Ovary (tissue), 9 donors: ENCODE measurements around the gene ZFPL1. TPM values are rescaled to one million over a fixed set of nuclear protein-coding genes. Genes with fewer than 3 reads are reported as not detected.
A peak's percentile ranks its signal among the peaks of the same experiment; 100 is the strongest.

Experiments
- DNase-seq, 5 donors: peaks; one replicate each; pipeline ENCODE4 v3.0.0-alpha.2; 2019 to 2020
- H3K27ac ChIP-seq, 2 donors: fragments of 200-600 bp; one replicate each; pipeline versions ENCODE4 v1.5.1 to v1.8.0; 2019 to 2022
- H3K27me3 ChIP-seq: fragments of 200-600 bp; one replicate; pipeline ENCODE4 v1.8.0; 2022
- H3K36me3 ChIP-seq: fragments of 200-600 bp; sonication (generic); one replicate; pipeline ENCODE4 v1.5.1; 2019
- H3K4me1 ChIP-seq: one replicate; pipeline ENCODE4 v1.8.1; 2013; ENCODE audit warnings: mild to moderate bottlenecking, moderate library complexity; ENCODE audit not compliant: insufficient read depth
- H3K4me3 ChIP-seq: fragments of 200-600 bp; sonication (generic); one replicate; pipeline ENCODE4 v1.5.1; 2017
- H3K9me3 ChIP-seq, 2 donors: fragments of 200-600 bp in 1 of 2; sonication (generic) in 1 of 2; one replicate each; pipeline versions ENCODE4 v1.5.1 to v1.8.1; 2013 to 2019; ENCODE audit warnings: mild to moderate bottlenecking in 1 of 2, moderate library complexity in 1 of 2
- EP300 ChIP-seq: sonication (generic); formaldehyde crosslinking; IDR thresholded peaks from one replicate; pipeline ENCODE4 v1.6.1; 2017; ENCODE audit warnings: antibody characterized with exemption
- POLR2A ChIP-seq: fragments of 450-650 bp; IDR thresholded peaks from one replicate; pipeline ENCODE4 v1.6.1; 2017; ENCODE audit warnings: antibody characterized with exemption, mild to moderate bottlenecking, moderate library complexity
- WGBS, 3 donors: extraction: QIAGEN DNeasy Blood & Tissue Kit in 1 of 3; methylation state at CpG; one replicate each; pipeline versions ENCODE4 v1.1.5 to v1.1.7; 2013 to 2017; 5-methylcytosine and 5-hydroxymethylcytosine counted together
- intact Hi-C, 4 donors: fragments of 100-400 bp; cut with DNase I; formaldehyde crosslinking; loops; one replicate each; pipeline versions ENCODE4 v1.11.0 to v1.15.1; 2022 to 2023
- polyA plus RNA-seq, 2 donors: library from polyadenylated mRNA; stranded (reverse); fragments of 200-250 nt in 1 of 2; fragments of 350-450 nt in 1 of 2; fragmentation: Illumina TruSeq in 1 of 2; extraction: RNeasy Lipid Tissue Mini Kit (QIAGEN cat#74804) in 1 of 2; gene quantifications; one replicate each; pipeline ENCODE4 v1.2.3, GENCODE V29; 2013 to 2014
- total RNA-seq, 7 donors: library from RNA; depleted of rRNA in 2 of 7; stranded (reverse); fragments of >200 nt in 2 of 7; fragmentation: NEBNext Ultra II Directional in 3 of 7; extraction: Animal tissue kit (Norgen Biotek cat#: 25700) in 3 of 7; gene quantifications; one replicate each; pipeline versions ENCODE4 v1.1.0 to v1.2.4, GENCODE V29; 2016 to 2023
- TF ChIP-seq, protein P1 (sequence below), 3 donors: fragments of 450-650 bp in 2 of 3; fragments of 200-600 bp in 1 of 3; IDR thresholded peaks; one replicate each; pipeline versions ENCODE4 v1.5.1 to v1.8.0; 2016 to 2022; ENCODE audit warnings: antibody characterized with exemption in 3 of 3, mild to moderate bottlenecking in 1 of 3
- donor health status: DM: no; HTN: no; CAD: no; lungs with moderate emphysema.
- donor health status: DM: no; HTN: no; CAD: no.
- donor health status: Bipolar disorder and iron deficiency.
- donor health status: DM: yes; HTN: yes; CAD: no.
- donor health status: DM: no; HTN: no; CAD: no.
- donor health status: DM: yes; HTN: yes; CAD: no.

Gene ZFPL1
- total and polyA plus RNA-seq, 9 donors, result 11.2 to 44.8 (median 35.1) TPM

DNA sequence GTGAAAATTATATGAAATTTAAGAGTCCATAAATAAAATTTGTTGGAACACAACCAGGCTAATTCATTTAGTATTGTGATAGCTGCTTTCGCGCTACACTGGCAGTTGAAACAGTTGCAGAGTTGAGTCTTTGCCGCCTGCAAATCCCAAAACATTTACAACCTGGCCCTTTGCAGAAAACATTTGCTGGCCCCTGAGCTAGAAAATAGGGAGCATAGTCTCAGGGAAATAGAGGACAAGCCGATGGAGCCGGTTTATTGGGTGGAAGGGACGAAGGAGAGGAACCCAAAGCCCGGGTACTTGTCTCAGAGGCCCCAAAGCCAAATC lies 43.5 kb upstream of the ZFPL1 start:
- no peaks in the 10 kb centered on the region for H3K27me3 ChIP-seq
- H3K4me1 ChIP-seq, result peaks cover 2% of the 10 kb centered on the region
- WGBS, 3 donors, result 10 to 13% (median 12%) methylated on average over 7 of the region's 7 CpGs
- no peaks in the 10 kb centered on the region for H3K9me3 ChIP-seq
- no peaks in the 10 kb centered on the region for H3K36me3 ChIP-seq
- H3K4me3 ChIP-seq, result peak overlapping the region; percentile 75
- H3K27ac ChIP-seq, result peak overlapping the region; percentile 77 to 89
- intact Hi-C loops, result no loop called here
- TF ChIP-seq POLR2A, result no peak
- TF ChIP-seq EP300, result no peak
- TF ChIP-seq, protein P1, sequence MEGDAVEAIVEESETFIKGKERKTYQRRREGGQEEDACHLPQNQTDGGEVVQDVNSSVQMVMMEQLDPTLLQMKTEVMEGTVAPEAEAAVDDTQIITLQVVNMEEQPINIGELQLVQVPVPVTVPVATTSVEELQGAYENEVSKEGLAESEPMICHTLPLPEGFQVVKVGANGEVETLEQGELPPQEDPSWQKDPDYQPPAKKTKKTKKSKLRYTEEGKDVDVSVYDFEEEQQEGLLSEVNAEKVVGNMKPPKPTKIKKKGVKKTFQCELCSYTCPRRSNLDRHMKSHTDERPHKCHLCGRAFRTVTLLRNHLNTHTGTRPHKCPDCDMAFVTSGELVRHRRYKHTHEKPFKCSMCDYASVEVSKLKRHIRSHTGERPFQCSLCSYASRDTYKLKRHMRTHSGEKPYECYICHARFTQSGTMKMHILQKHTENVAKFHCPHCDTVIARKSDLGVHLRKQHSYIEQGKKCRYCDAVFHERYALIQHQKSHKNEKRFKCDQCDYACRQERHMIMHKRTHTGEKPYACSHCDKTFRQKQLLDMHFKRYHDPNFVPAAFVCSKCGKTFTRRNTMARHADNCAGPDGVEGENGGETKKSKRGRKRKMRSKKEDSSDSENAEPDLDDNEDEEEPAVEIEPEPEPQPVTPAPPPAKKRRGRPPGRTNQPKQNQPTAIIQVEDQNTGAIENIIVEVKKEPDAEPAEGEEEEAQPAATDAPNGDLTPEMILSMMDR (IDR thresholded peaks at IDR 0.05), result no peak
- DNase-seq, result no peak

DNA sequence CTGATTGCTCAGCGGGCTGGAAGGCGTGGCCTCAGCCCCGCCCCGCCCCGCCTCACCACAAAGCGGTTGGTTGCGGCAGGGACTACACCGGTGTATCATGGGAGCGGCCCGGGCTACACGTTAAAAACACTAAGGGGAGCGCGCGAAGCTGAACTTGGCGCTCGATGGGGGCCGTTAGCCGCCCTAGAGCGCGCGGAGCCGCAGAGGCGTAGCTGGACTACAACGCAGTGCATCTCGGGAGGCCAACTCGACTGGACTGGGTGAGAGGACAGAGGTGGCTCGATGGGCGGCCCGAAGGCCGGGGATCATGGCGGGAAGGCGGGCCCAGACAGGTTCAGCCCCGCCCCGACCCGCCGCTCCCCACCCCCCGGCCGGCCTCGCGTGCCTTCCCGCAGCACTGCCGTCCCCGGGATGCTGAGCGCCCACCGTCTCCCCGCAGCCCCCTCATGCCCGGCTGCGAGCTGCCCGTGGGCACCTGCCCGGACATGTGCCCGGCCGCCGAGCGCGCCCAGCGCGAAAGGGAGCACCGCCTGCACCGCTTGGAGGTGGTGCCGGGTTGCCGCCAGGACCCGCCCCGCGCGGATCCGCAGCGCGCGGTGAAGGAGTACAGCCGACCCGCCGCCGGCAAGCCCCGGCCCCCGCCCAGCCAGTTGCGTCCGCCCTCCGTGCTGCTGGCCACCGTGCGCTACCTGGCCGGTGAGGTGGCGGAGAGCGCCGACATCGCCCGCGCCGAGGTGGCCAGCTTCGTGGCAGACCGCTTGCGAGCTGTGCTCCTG lies 43.0 kb upstream of the ZFPL1 start, which contains the start of gene SAC3D1:
SAC3D1 (plus strand) TSS at position 364 of the 776 bp plus-strand sequence; CDS start at position 447, 83 bp downstream.
- TF ChIP-seq, protein P1 (IDR thresholded peaks at IDR 0.05), result no peak
- TF ChIP-seq POLR2A (no peak), EP300 (no peak)
- Histone ChIP-seq H3K36me3 (no peaks in the 10 kb centered on the region), H3K27ac (peak within 1 kb of the TSS; percentile 77 to 89), H3K27me3 (no peaks in the 10 kb centered on the region), H3K4me1 (peaks cover 2% of the 10 kb centered on the region), H3K4me3 (peak within 1 kb of the TSS; percentile 75), H3K9me3 (no peaks in the 10 kb centered on the region)
- intact Hi-C loops, result no loop called here
- 0 to 1% (median 1%) methylated on average over 27 to 91 of the region's 91 CpGs for WGBS, 3 donors
- DNase-seq, result peak; percentile 87 to 92 (median 89)

DNA sequence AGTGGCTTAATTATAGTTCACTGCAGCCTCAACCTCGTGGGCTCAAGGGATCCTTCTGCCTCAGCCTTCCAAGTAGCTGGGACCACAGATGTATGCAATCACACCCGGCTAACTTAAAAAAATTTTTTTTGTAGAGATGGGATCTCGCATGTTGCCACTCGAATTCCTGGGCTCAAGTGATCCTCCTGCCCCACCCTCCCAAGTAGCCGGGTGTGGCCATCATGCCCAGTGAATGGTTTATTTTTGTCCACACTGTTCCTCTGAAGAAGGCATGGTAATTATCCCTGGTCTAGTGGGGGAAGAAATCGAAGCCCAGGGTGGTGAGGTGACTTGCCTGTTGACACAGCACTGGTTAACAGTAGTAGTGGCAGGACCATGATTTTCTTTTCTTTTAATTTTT lies 41.1 kb upstream of the ZFPL1 start:
- no peaks in the 10 kb centered on the region for H3K36me3 ChIP-seq
- no peak for DNase-seq
- H3K27me3 ChIP-seq, result no peaks in the 10 kb centered on the region
- intact Hi-C loops, result no loop called here
- H3K4me3 ChIP-seq, result no peak overlapping the region
- no peak for TF ChIP-seq POLR2A
- WGBS, 3 donors, result 87 to 95% (median 90%) methylated on average over 6 of the region's 6 CpGs
- no peak overlapping the region for H3K27ac ChIP-seq
- no peaks in the 10 kb centered on the region for H3K9me3 ChIP-seq
- H3K4me1 ChIP-seq, result peaks cover 6% of the 10 kb centered on the region

DNA sequence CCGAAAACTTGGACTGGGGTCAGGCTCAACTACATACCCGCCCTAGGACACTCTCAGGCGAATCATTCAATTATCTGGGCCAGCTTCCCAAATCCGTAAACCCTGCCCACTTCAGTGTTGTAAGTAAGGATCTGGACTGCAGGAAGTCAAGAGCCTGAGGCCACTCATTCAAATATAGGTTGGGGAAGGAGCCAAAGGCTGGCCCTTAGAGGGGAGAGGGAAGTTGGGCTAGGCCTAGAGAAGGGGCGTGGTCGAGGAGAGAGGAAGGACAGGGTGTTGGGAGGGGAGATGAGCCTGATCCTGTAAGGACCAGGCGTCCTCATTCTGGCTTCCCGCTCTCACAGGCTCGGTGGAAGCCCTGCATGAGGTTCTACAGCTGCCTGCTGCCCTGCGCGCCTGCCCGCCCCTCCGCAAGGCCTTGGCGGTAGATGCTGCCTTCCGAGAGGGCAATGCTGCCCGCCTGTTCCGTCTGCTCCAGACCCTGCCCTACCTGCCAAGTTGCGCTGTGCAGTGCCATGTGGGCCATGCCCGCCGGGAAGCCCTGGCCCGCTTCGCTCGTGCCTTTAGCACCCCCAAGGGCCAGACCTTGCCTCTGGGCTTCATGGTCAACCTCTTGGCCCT lies 40.0 kb upstream of the ZFPL1 start:
- intact Hi-C loops, result no loop called here
- DNase-seq, result no peak
- H3K36me3 ChIP-seq, result no peaks in the 10 kb centered on the region
- 87 to 92% (median 90%) methylated on average over 23 of the region's 23 CpGs for WGBS, 3 donors
- H3K27me3 ChIP-seq, result no peaks in the 10 kb centered on the region
- no peak overlapping the region for H3K27ac ChIP-seq
- H3K9me3 ChIP-seq, result no peaks in the 10 kb centered on the region
- no peak overlapping the region for H3K4me3 ChIP-seq
- peaks cover 8% of the 10 kb centered on the region for H3K4me1 ChIP-seq
- TF ChIP-seq EP300 (no peak), POLR2A (no peak)
- TF ChIP-seq, protein P1 (IDR thresholded peaks at IDR 0.05), result no peak

DNA sequence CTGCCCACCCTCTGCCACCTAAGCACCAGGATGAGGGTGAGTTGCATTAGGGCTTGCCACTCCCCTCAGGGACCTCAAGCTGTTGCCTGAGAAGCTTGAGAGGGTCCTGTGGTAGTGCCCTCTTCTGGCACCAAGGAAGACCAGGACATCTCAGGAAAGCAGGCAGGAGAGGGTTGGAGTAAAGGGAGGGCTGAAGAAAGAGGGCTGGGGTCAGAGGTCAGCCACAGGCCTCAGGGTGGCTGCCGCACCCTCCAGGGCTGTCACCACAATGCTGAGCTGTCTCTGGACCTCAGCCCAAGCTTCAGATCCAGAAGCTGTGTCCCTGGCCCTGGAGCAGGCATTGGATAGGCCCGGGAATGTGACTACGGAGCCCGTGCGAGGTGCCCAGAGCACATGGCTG lies 39.0 kb upstream of the ZFPL1 start:
- no peak for DNase-seq
- intact Hi-C loops, result no loop called here
- no peak overlapping the region for H3K27ac ChIP-seq

More for the DNA sequence above, 39.0 kb upstream of the ZFPL1 start:
- Histone ChIP-seq H3K9me3 (no peaks in the 10 kb centered on the region), H3K4me3 (no peak overlapping the region), H3K36me3 (no peaks in the 10 kb centered on the region), H3K27me3 (no peaks in the 10 kb centered on the region), H3K4me1 (peaks cover 8% of the 10 kb centered on the region)
- no peak for TF ChIP-seq EP300
- 78 to 84% (median 80%) methylated on average over 5 of the region's 5 CpGs for WGBS, 3 donors
